ENCODE data around the gene ABCA12. TPM values are rescaled to one million over a fixed set of nuclear protein-coding genes. Genes with fewer than 3 reads are reported as not detected.

The ABCA12 gene
- total RNA-seq, 1 experiment from 2014 or later = 1.3 TPM

GRCh38 chr2:214992911-214993310 lies 145.5 kb downstream of the ABCA12 start:
- H3K9me2 ChIP-seq (ENCODE audit: insufficient read depth) = no peaks in the 10 kb centered on the region
- intact Hi-C loops (cut with micrococcal nuclease) = no loop called here
- H4K20me1 ChIP-seq (ENCODE audit: insufficient read depth) = no peaks in the 10 kb centered on the region
- TF ChIP-seq YY1 (IDR thresholded peaks at IDR 0.05; ENCODE audit: extremely low read depth, insufficient replicate concordance, low read depth, low read length) (no peak), FOSL1 (IDR thresholded peaks at IDR 0.05; ENCODE audit: low read depth) (no peak), SP1 (IDR thresholded peaks at IDR 0.05; ENCODE audit: low read depth) (no peak)
- TF ChIP-seq, protein P1, sequence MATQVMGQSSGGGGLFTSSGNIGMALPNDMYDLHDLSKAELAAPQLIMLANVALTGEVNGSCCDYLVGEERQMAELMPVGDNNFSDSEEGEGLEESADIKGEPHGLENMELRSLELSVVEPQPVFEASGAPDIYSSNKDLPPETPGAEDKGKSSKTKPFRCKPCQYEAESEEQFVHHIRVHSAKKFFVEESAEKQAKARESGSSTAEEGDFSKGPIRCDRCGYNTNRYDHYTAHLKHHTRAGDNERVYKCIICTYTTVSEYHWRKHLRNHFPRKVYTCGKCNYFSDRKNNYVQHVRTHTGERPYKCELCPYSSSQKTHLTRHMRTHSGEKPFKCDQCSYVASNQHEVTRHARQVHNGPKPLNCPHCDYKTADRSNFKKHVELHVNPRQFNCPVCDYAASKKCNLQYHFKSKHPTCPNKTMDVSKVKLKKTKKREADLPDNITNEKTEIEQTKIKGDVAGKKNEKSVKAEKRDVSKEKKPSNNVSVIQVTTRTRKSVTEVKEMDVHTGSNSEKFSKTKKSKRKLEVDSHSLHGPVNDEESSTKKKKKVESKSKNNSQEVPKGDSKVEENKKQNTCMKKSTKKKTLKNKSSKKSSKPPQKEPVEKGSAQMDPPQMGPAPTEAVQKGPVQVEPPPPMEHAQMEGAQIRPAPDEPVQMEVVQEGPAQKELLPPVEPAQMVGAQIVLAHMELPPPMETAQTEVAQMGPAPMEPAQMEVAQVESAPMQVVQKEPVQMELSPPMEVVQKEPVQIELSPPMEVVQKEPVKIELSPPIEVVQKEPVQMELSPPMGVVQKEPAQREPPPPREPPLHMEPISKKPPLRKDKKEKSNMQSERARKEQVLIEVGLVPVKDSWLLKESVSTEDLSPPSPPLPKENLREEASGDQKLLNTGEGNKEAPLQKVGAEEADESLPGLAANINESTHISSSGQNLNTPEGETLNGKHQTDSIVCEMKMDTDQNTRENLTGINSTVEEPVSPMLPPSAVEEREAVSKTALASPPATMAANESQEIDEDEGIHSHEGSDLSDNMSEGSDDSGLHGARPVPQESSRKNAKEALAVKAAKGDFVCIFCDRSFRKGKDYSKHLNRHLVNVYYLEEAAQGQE (IDR thresholded peaks at IDR 0.05; ENCODE audit: low read depth) = no peak
- no TSS peak for BruUV-seq (replicated peaks)
- no peak overlapping the region for H3K9ac ChIP-seq (ENCODE audit: low read length)
- H3K4me3 ChIP-seq (replicated peaks in 1 of 2; ENCODE audit: low read depth in 1 of 2, low read length in 2 of 2) = no peak overlapping the region
- RAD21 ChIA-PET (ENCODE audit: low non-redundant PET in 1 of 2, low total read pairs in 2 of 2, uncharacterized antibody in 2 of 2, unreplicated experiment in 2 of 2) = no interaction called here
- H3K4me2 ChIP-seq (ENCODE audit: low read length) = no peak overlapping the region
- no peaks in the 10 kb centered on the region for H3K79me2 ChIP-seq (ENCODE audit: insufficient read depth, low read length)
- CTCF ChIA-PET = no interaction called here
- H3K4me1 ChIP-seq (ENCODE audit: control insufficient read depth in 1 of 2, insufficient read depth in 2 of 2, low read length in 2 of 2) = no peaks in the 10 kb centered on the region
- no peaks in the 10 kb centered on the region for H3K27me3 ChIP-seq (ENCODE audit: insufficient read depth, low read length)
- no peak for DNase-seq (ENCODE audit: low read depth, low spot score)
- H3K9me3 ChIP-seq (ENCODE audit: control insufficient read depth in 1 of 2, insufficient read depth in 1 of 2, low read depth in 1 of 2, low read length in 2 of 2) = no peaks in the 10 kb centered on the region
- no peaks in the 10 kb centered on the region for H3K36me3 ChIP-seq (ENCODE audit: control insufficient read depth in 1 of 2, insufficient read depth in 2 of 2, low read length in 2 of 2)
- H2AFZ ChIP-seq (ENCODE audit: low read depth, low read length, poor library complexity, severe bottlenecking) = no peak overlapping the region
- POLR2A ChIA-PET = no interaction called here
- no peak for ATAC-seq
- H3K27ac ChIP-seq (ENCODE audit: low read depth, low read length) = no peak overlapping the region

- no peak for ATAC-seq
- TF ChIP-seq SIN3A (IDR thresholded peaks at IDR 0.05; ENCODE audit: low read depth) (no peak), CBX3 (IDR thresholded peaks at IDR 0.05; ENCODE audit: low read depth) (no peak), RAD21 (IDR thresholded peaks at IDR 0.05; ENCODE audit: low read depth) (no peak), CTCF (IDR thresholded peaks at IDR 0.05 in 2 of 3, conservative IDR thresholded peaks at IDR 0.05 in 1 of 3; ENCODE audit: borderline replicate concordance in 1 of 3, insufficient read depth in 1 of 3, low read depth in 2 of 3, low read length in 2 of 3) (no peak), SRF (IDR thresholded peaks at IDR 0.05; ENCODE audit: low read depth) (no peak)
- TF ChIP-seq, protein P2, sequence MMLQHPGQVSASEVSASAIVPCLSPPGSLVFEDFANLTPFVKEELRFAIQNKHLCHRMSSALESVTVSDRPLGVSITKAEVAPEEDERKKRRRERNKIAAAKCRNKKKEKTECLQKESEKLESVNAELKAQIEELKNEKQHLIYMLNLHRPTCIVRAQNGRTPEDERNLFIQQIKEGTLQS (IDR thresholded peaks at IDR 0.05) = no peak
- TF ChIP-seq, protein P1 (IDR thresholded peaks at IDR 0.05; ENCODE audit: low read depth) = no peak
- TF ChIP-seq, protein P3, sequence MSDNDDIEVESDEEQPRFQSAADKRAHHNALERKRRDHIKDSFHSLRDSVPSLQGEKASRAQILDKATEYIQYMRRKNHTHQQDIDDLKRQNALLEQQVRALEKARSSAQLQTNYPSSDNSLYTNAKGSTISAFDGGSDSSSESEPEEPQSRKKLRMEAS (IDR thresholded peaks at IDR 0.05) = no peak
These were observed 149.2 kb downstream of the ABCA12 start for GRCh38 chr2:214989187-214989586.

More at GRCh38 chr2:214989187-214989586, 149.2 kb downstream of the ABCA12 start:
- intact Hi-C loops (cut with micrococcal nuclease) = no loop called here
- no peaks in the 10 kb centered on the region for H3K36me3 ChIP-seq (ENCODE audit: control insufficient read depth in 1 of 2, insufficient read depth in 2 of 2, low read length in 2 of 2)
- H3K9ac ChIP-seq (ENCODE audit: low read length) = no peak overlapping the region
- H3K4me3 ChIP-seq (replicated peaks in 1 of 2; ENCODE audit: low read depth in 1 of 2, low read length in 2 of 2) = no peak overlapping the region
- no peak overlapping the region for H3K4me2 ChIP-seq (ENCODE audit: low read length)
- no peaks in the 10 kb centered on the region for H4K20me1 ChIP-seq (ENCODE audit: insufficient read depth)
- no peak overlapping the region for H3K27ac ChIP-seq (ENCODE audit: low read depth, low read length)
- CTCF ChIA-PET = no interaction called here
- no peaks in the 10 kb centered on the region for H3K9me2 ChIP-seq (ENCODE audit: insufficient read depth)
- no peaks in the 10 kb centered on the region for H3K9me3 ChIP-seq (ENCODE audit: control insufficient read depth in 1 of 2, insufficient read depth in 1 of 2, low read depth in 1 of 2, low read length in 2 of 2)
- RAD21 ChIA-PET (ENCODE audit: low non-redundant PET in 1 of 2, low total read pairs in 2 of 2, uncharacterized antibody in 2 of 2, unreplicated experiment in 2 of 2) = no interaction called here
- H2AFZ ChIP-seq (ENCODE audit: low read depth, low read length, poor library complexity, severe bottlenecking) = no peak overlapping the region
- H3K4me1 ChIP-seq (ENCODE audit: control insufficient read depth in 1 of 2, insufficient read depth in 2 of 2, low read length in 2 of 2) = no peaks in the 10 kb centered on the region
- H3K27me3 ChIP-seq (ENCODE audit: insufficient read depth, low read length) = no peaks in the 10 kb centered on the region
- no TSS peak for BruUV-seq (replicated peaks)
- POLR2A ChIA-PET = no interaction called here
- DNase-seq (ENCODE audit: low read depth, low spot score) = no peak
- H3K79me2 ChIP-seq (ENCODE audit: insufficient read depth, low read length) = no peaks in the 10 kb centered on the region

Measured in HCT116 (cell line).